HG03575 (cell line): Measurements from ENCODE around the gene PURA.
"Not testable (repeated sequence)": the region's sequence is repeated elsewhere in the genome, so short reads cannot be mapped to it uniquely, and the experiment has no call there.

Experiments
- ATAC-seq: cut with Tn5 transposase; IDR thresholded peaks from one replicate; pipeline ENCODE4 v1.9.1; 2021; ENCODE audit not compliant: unreplicated experiment, insufficient number of reproducible peaks, low FRiP score; ENCODE audit errors: extremely low read depth

Gene PURA

GRCh38 chr5:140153255-140153654 is 39.3 kb downstream of the PURA start:
- no peak for ATAC-seq

DNA sequence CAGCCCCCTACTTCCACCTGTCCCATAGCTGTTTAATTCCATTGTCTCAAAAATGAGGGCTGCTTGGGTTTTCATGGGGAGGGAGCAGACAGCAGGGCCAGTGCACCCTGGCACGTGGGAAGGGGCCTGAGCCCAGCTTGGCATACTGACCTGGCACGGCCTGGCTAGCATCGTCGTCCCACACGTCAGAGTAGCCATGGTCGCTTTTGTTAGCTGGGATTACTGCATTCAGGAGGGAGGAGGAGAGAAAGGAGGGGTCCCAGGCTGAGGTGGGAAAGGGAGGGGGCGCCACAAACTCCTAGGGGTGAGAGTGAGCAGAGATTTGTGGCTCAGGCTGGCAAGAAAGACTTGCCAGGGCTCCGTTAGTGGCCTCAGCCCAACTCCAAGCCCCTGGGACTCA is 40.0 kb downstream of the PURA start:
- ATAC-seq: no peak

- not testable (repeated sequence) for ATAC-seq
Observed at GRCh38 chr5:140154710-140155381, 40.9 kb downstream of the PURA start.

DNA sequence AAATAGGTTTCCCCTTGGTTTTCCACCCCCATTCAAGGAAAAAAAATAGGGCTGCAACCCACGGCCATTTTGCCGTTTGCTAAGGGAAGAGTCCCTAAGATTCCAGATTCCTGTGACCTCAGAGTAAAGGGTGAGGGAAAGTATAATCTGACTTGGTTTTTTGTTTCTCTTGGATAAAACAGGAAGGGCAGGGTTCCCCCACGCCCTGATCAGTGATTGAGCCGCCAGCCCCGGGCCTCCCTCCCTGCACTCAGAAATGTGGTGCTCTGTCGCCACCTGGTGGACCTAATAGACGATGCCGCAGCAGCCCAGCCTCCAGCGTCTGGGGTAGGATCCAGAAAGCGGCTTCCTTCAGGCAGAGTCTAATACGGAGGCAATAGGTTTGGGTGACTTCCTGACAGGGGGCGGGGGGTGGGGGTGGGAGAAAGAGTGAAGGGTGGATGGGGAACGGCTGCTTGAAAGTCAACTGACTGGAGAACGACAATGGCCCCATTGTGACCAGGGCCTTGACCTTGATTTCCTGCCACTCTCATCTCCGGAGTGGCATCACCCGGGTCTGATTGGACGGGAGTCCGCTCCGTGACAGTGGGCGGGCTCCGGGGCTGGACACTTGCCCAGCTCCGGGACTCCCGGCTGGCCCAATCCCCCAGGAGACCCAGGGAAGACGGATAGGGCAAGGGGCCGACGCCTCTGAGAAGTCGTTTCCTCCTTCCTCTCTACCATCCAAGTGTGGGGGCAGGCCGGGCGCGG is 43.3 kb downstream of the PURA start:
- ATAC-seq: peak; percentile 76

- ATAC-seq: no peak
Observed at GRCh38 chr5:140159014-140159927, 45.4 kb downstream of the PURA start.

- ATAC-seq: no peak
Observed at GRCh38 chr5:140162275-140162674, 48.4 kb downstream of the PURA start.

GRCh38 chr5:140162781-140163180 is 48.9 kb downstream of the PURA start:
- no peak for ATAC-seq

DNA sequence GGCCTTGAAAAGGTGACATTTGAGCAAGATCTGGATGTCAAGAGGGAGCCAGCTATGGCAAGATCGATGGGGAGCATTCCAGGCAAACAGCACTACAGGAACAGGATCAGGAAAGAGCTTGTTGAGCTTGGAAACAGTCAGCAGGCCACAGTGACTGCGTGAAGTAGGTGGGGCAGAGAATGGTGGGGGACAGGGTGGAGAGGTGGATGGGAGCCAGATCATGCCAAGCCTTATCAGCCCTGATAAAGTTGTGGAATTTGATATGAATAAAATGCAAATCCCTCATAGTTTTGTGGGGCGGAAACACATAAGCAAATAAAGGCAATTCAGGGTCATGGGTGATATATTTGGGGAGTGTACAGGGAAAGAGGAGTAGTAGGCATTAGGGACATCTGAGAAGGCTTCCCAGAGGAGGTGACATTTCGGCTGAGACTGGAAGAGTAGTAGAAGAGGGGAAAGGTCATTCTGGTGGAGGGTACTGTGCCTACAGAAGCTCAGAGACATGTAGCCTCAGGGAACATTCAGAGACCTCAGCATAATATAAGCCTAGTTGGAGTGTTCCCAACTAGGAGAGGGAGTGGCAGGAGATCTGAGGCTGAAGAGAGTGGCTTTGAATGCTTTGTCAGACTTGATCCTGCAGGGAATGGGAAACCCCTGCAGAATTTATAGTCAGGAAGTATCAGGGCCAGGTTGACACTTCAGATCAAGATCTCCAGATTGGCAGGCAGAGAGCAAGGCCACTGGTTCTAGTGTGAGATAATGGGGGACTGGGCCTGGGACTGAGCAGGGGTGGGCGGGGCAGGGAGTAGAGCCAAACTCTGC is 51.4 kb downstream of the PURA start:
- no peak for ATAC-seq

DNA sequence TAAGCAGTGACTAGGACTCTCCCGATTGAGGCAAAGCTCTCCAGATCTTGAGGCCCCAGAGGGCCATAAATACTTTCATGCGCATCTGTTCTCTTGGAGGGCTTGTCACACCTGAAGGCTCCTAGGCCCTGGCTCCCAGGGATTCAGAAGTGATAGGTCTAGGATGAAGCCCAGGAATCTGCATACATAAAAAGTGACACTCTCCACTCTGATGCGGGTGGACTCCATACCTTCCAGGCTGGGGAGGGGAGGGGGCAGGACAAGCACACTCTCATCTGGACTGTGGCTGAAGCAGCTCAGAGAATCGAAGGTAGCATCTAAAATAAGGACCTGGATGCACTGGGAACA is 52.0 kb downstream of the PURA start:
- ATAC-seq: no peak

DNA sequence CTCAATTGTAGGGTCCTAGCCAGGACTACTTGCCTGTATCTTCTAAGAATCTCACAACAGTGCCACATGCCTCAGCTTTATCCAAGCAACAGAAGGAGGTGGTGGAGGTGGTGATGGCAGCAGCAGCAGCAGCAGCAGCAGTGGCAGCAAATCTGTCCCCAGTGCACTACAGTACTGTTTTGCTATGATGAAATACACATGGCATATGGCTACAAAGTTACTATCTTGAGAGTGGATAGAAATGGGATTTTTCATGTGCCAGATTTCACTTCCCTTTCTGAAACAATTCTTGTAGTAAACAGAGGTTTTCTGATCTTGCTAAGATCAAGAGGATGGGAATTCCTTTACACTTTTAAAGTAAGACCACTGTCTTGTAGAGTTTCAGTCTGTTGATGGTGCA is 53.0 kb downstream of the PURA start:
- no peak for ATAC-seq

DNA sequence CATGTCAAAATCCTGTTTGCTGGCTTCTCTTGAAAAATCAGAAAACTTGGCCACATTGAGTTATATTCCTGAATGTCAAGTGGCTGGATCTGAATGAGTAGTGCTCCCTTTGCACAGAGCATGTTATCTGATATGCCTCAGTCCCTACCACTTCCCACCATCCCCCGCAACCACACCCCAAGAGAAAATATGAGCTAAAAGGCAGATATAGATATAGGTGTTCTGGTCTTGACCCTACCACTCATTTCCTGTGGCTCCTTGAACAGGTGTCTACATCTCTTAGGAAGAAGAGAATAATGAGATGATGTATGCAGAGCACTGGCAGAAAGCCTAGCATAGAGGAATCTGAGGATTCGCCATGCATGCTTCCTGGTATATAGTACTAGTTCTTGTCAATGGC is 54.5 kb downstream of the PURA start:
- no peak for ATAC-seq

GRCh38 chr5:140169410-140169809 is 55.5 kb downstream of the PURA start:
- ATAC-seq: no peak

- ATAC-seq: no peak
Observed at GRCh38 chr5:140172483-140172882, 58.6 kb downstream of the PURA start.

DNA sequence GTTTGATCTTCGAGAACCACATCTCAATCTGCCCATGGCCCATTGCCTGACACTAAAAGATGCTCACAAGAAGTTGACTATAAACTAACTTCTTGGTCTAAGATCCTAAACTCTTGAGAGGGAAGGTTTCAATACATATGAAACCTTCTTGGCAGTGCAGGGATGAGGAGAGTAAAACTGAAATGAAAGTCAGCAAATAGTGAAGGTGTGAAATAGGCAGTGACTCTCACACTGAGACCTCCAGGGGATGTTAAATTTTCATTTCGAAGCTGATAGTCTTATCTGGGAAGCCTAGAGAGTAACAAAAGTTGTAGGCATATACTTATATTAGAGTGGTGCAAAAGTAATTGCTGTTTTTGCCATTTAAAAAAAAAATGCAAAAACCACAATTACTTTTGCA is 60.1 kb downstream of the PURA start:
- ATAC-seq: no peak

GRCh38 chr5:140174465-140175366 is 60.8 kb downstream of the PURA start, which contains the start of gene CYSTM1:
Gene CYSTM1, plus strand, starts transcription at chr5:140175188. Its CDS starts 19,278 bp downstream, at chr5:140194466.
- ATAC-seq: peak; percentile 53
